GM23338 (cell line): Measurements from ENCODE around the gene TTC28. TPM values are rescaled to one million over a fixed set of nuclear protein-coding genes. Genes with fewer than 3 reads are reported as not detected.

Experiments used
- ATAC-seq: fragments of 200-7000 bp; cut with Tn5 transposase; 3 replicates; pipeline ENCODE4 v1.9.1; 2020
- DNase-seq: peaks from one replicate; pipeline ENCODE4 v3.0.0-alpha.2; 2015; ENCODE audit warnings: low spot score
- H2AFZ ChIP-seq: fragments of 200-600 bp; sonication (generic); 2 replicates; pipeline ENCODE4 v1.8.0; 2016; ENCODE audit warnings: antibody characterized with exemption, mild to moderate bottlenecking, moderate library complexity
- H3F3A ChIP-seq: fragments of 200-600 bp; sonication (generic); replicated peaks from 2 replicates; pipeline ENCODE4 v1.8.0; 2017; ENCODE audit warnings: antibody characterized with exemption, mixed run types, low read depth
- H3K27ac ChIP-seq: fragments of 200-600 bp; sonication (generic); 2 replicates; pipeline ENCODE4 v1.6.1; 2016; ENCODE audit warnings: low read depth
- H3K27me3 ChIP-seq: fragments of 200-600 bp; sonication (generic); 2 replicates; pipeline ENCODE4 v1.8.0; 2016; ENCODE audit warnings: mild to moderate bottlenecking, mixed run types, moderate library complexity; ENCODE audit not compliant: insufficient read depth
- H3K36me3 ChIP-seq: fragments of 200-600 bp; sonication (generic); 2 replicates; pipeline ENCODE4 v1.8.0; 2016; ENCODE audit warnings: mild to moderate bottlenecking; ENCODE audit not compliant: insufficient read depth
- H3K4me1 ChIP-seq: fragments of 200-600 bp; sonication (generic); 2 replicates; pipeline ENCODE4 v1.8.0; 2016; ENCODE audit warnings: mild to moderate bottlenecking, moderate library complexity; ENCODE audit not compliant: insufficient read depth
- H3K4me2 ChIP-seq: fragments of 200-600 bp; sonication (generic); 2 replicates; pipeline ENCODE4 v1.7.1; 2017; ENCODE audit warnings: mixed run types
- H3K4me3 ChIP-seq: fragments of 200-600 bp; sonication (generic); 2 replicates; pipeline ENCODE4 v1.6.1; 2016; ENCODE audit warnings: mixed run types
- H3K79me2 ChIP-seq: fragments of 200-600 bp; sonication (generic); replicated peaks from 2 replicates; pipeline ENCODE4 v1.8.0; 2017; ENCODE audit warnings: mild to moderate bottlenecking; ENCODE audit not compliant: insufficient read depth
- H3K9me2 ChIP-seq: fragments of 200-600 bp; sonication (generic); 2 replicates; pipeline ENCODE4 v1.8.0; 2017; ENCODE audit not compliant: insufficient read depth
- H4K20me1 ChIP-seq: fragments of 200-600 bp; sonication (generic); replicated peaks from 2 replicates; pipeline ENCODE4 v1.8.0; 2017; ENCODE audit warnings: mild to moderate bottlenecking; ENCODE audit not compliant: insufficient read depth
- H3K27ac Mint-ChIP-seq: 2 replicates; pipeline ENCODE4 v1.8.0; 2020; ENCODE audit warnings: inconsistent platforms, mild to moderate bottlenecking, moderate library complexity, mixed read lengths
- H3K27me3 Mint-ChIP-seq: 3 replicates; pipeline ENCODE4 v1.8.0; 2022; ENCODE audit warnings: low read depth, mild to moderate bottlenecking, moderate library complexity, mixed read lengths, inconsistent platforms; ENCODE audit not compliant: insufficient read depth, poor library complexity
- H3K36me3 Mint-ChIP-seq: 3 replicates; pipeline ENCODE4 v1.8.0; 2021; ENCODE audit warnings: low read depth, mild to moderate bottlenecking, inconsistent platforms, moderate library complexity, mixed read lengths
- H3K4me1 Mint-ChIP-seq: 3 replicates; pipeline ENCODE4 v1.8.0; 2020; ENCODE audit warnings: mild to moderate bottlenecking, inconsistent platforms, mixed read lengths
- H3K4me3 Mint-ChIP-seq: 3 replicates; pipeline ENCODE4 v1.8.0; 2021; ENCODE audit warnings: moderate library complexity, mild to moderate bottlenecking, inconsistent platforms, mixed read lengths
- H3K9me3 Mint-ChIP-seq: 3 replicates; pipeline ENCODE4 v1.8.0; 2020; ENCODE audit warnings: moderate library complexity, mild to moderate bottlenecking, inconsistent platforms, mixed read lengths
- CTCF ChIP-seq, 2 experiments: fragments of 200-600 bp in 1 of 2; sonication (generic) in 1 of 2; conservative IDR thresholded peaks; 2 replicates each; pipeline versions ENCODE4 v1.5.1 to v1.6.1; 2016 to 2017; ENCODE audit warnings: antibody characterized with exemption in 2 of 2, low read depth in 2 of 2, mild to moderate bottlenecking in 2 of 2, moderate library complexity in 1 of 2
- ETS1 ChIP-seq: IDR thresholded peaks from 2 replicates; pipeline ENCODE4 v1.6.1; 2016; ENCODE audit warnings: antibody characterized with exemption
- EZH2phosphoT487 ChIP-seq: fragments of 200-600 bp; sonication (generic); IDR thresholded peaks from one replicate; pipeline ENCODE4 v1.8.1; 2018; ENCODE audit warnings: antibody characterized with exemption; ENCODE audit not compliant: unreplicated experiment
- JUNB ChIP-seq: IDR thresholded peaks from one replicate; pipeline ENCODE4 v1.6.1; 2016; ENCODE audit warnings: antibody characterized with exemption; ENCODE audit not compliant: unreplicated experiment
- NANOG ChIP-seq: IDR thresholded peaks from 2 replicates; pipeline ENCODE4 v1.6.1; 2016; ENCODE audit warnings: antibody characterized with exemption, borderline replicate concordance
- POLR2AphosphoS5 ChIP-seq: IDR thresholded peaks from 2 replicates; pipeline ENCODE4 v1.6.1; 2016; ENCODE audit warnings: antibody characterized with exemption, low read depth
- STAT1 ChIP-seq: IDR thresholded peaks from one replicate; pipeline ENCODE4 v1.6.1; 2016; ENCODE audit warnings: antibody characterized with exemption; ENCODE audit not compliant: unreplicated experiment
- ZNF114 ChIP-seq: fragments of 250-450 bp; sonication (Bioruptor Pico); IDR thresholded peaks from 2 replicates; pipeline ENCODE4 v1.5.0; 2020; ENCODE audit warnings: mild to moderate bottlenecking, moderate library complexity
- ZNF331 ChIP-seq: fragments of 250-450 bp; sonication (Bioruptor Pico); IDR thresholded peaks from 2 replicates; pipeline ENCODE4 v1.5.0; 2020; ENCODE audit warnings: low read depth, mild to moderate bottlenecking, moderate library complexity
- polyA plus RNA-seq: library from polyadenylated mRNA; unstranded; fragments of >200 nt; fragmentation: Nextera tagmentation; extraction: Ambion mirVana; gene quantifications from 2 replicates; pipeline ENCODE4 v1.2.1, GENCODE V29; 2016
- total RNA-seq: library from RNA; depleted of rRNA; stranded (reverse); fragments of >200 nt; shearing (Covaris generic); gene quantifications from 2 replicates; pipeline ENCODE4 v1.2.3, GENCODE V29; 2014
- TF ChIP-seq, protein P1 (sequence below): fragments of 250-450 bp; sonication (Bioruptor Pico); IDR thresholded peaks from 2 replicates; pipeline ENCODE4 v1.5.0; 2020; ENCODE audit warnings: mild to moderate bottlenecking, moderate library complexity

TTC28 gene
- total and polyA plus RNA-seq, 2 experiments from 2014 or later: 4.5 to 16.1 TPM

DNA sequence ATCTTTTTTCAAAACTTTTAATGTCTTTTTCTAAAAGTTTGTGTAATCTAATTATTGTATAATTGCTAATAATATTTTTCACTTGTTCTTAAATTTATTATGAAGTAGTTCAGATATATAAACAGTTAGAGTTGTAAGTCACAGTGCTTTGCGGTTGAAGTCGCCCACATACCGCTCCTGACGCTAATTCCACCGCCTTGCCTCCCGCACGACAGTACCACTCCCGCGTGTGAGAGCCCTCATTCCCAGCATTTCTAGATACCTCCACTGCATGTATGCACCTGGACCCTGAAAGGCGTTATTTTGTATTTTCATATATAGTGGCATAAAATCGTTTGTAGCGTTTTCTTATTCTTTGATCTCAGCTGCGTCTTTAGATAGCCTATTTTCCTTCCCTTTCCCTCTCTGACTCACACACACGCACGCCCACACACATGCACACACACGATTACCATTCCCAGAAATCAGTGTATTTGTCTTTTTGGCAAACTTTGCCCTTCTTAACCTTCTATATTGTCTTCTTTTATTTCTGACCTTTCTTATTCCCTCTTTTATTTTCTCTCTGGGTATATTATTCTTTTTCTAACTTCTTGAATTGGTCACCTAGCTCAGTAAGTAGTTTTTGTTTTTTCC, 704.1 kb downstream of the TTC28 start:
- ATAC-seq: no peak
- Histone ChIP-seq H3K4me1 (peaks cover 7% of the 10 kb centered on the region), H3K27ac (no peak overlapping the region), H4K20me1 (no peaks in the 10 kb centered on the region), H2AFZ (no peak overlapping the region), H3F3A (no peaks in the 10 kb centered on the region), H3K79me2 (no peaks in the 10 kb centered on the region), H3K4me3 (no peak overlapping the region), H3K27me3 (no peaks in the 10 kb centered on the region), H3K4me2 (no peak overlapping the region), H3K36me3 (no peaks in the 10 kb centered on the region), H3K9me2 (no peaks in the 10 kb centered on the region)
- Mint-ChIP-seq H3K9me3 (no peaks in the 10 kb centered on the region), H3K27me3 (peaks cover 4% of the 10 kb centered on the region), H3K4me1 (peaks cover 13% of the 10 kb centered on the region; the same call in 2 of the 3 replicates), H3K36me3 (no peaks in the 10 kb centered on the region; the same call in 2 of the 3 replicates), H3K4me3 (no peak overlapping the region), H3K27ac (no peak overlapping the region)
- TF ChIP-seq NANOG: no peak
- no peak for TF ChIP-seq STAT1
- DNase-seq: no peak

DNA sequence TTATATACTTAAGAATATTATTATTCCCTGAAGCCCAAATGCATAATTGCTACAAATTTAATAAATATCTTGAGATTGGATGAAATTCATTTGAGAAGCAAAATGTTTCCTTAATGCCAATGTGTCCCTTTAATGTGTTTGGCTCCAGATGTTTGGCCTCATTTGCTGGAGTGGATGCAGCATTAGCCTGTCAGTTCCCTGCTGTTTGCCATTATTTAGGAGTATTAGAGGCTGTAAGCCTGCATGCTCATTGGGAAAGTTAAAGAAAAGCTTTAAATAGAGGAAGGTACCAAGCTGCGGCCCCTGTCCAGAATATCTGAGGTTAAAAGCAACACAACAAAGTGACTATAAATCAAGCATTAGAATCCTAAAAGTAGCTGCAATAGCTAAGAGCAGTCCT, 705.8 kb downstream of the TTC28 start:
- Mint-ChIP-seq H3K36me3 (no peaks in the 10 kb centered on the region; the same call in 1 of the 3 replicates), H3K4me1 (peaks cover 5% of the 10 kb centered on the region; the same call in 2 of the 3 replicates)
- DNase-seq: no peak
- no peak for TF ChIP-seq ZNF114
- TF ChIP-seq NANOG: no peak
- TF ChIP-seq ETS1: no peak
- TF ChIP-seq CTCF (conservative IDR thresholded peaks at IDR 0.05; ENCODE audit: low read depth in 2 of 2): no peak
- no peak for TF ChIP-seq POLR2AphosphoS5
- TF ChIP-seq, protein P1, sequence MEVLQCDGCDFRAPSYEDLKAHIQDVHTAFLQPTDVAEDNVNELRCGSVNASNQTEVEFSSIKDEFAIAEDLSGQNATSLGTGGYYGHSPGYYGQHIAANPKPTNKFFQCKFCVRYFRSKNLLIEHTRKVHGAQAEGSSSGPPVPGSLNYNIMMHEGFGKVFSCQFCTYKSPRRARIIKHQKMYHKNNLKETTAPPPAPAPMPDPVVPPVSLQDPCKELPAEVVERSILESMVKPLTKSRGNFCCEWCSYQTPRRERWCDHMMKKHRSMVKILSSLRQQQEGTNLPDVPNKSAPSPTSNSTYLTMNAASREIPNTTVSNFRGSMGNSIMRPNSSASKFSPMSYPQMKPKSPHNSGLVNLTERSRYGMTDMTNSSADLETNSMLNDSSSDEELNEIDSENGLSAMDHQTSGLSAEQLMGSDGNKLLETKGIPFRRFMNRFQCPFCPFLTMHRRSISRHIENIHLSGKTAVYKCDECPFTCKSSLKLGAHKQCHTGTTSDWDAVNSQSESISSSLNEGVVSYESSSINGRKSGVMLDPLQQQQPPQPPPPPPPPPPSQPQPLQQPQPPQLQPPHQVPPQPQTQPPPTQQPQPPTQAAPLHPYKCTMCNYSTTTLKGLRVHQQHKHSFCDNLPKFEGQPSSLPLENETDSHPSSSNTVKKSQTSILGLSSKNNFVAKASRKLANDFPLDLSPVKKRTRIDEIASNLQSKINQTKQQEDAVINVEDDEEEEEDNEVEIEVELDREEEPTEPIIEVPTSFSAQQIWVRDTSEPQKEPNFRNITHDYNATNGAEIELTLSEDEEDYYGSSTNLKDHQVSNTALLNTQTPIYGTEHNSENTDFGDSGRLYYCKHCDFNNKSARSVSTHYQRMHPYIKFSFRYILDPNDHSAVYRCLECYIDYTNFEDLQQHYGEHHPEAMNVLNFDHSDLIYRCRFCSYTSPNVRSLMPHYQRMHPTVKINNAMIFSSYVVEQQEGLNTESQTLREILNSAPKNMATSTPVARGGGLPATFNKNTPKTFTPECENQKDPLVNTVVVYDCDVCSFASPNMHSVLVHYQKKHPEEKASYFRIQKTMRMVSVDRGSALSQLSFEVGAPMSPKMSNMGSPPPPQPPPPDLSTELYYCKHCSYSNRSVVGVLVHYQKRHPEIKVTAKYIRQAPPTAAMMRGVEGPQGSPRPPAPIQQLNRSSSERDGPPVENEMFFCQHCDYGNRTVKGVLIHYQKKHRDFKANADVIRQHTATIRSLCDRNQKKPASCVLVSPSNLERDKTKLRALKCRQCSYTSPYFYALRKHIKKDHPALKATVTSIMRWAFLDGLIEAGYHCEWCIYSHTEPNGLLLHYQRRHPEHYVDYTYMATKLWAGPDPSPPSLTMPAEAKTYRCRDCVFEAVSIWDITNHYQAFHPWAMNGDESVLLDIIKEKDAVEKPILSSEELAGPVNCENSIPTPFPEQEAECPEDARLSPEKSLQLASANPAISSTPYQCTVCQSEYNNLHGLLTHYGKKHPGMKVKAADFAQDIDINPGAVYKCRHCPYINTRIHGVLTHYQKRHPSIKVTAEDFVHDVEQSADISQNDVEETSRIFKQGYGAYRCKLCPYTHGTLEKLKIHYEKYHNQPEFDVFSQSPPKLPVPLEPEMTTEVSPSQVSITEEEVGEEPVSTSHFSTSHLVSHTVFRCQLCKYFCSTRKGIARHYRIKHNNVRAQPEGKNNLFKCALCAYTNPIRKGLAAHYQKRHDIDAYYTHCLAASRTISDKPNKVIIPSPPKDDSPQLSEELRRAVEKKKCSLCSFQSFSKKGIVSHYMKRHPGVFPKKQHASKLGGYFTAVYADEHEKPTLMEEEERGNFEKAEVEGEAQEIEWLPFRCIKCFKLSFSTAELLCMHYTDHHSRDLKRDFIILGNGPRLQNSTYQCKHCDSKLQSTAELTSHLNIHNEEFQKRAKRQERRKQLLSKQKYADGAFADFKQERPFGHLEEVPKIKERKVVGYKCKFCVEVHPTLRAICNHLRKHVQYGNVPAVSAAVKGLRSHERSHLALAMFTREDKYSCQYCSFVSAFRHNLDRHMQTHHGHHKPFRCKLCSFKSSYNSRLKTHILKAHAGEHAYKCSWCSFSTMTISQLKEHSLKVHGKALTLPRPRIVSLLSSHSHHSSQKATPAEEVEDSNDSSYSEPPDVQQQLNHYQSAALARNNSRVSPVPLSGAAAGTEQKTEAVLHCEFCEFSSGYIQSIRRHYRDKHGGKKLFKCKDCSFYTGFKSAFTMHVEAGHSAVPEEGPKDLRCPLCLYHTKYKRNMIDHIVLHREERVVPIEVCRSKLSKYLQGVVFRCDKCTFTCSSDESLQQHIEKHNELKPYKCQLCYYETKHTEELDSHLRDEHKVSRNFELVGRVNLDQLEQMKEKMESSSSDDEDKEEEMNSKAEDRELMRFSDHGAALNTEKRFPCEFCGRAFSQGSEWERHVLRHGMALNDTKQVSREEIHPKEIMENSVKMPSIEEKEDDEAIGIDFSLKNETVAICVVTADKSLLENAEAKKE (CRISPR knock-in tag): no peak
- no peak for TF ChIP-seq ZNF331 (CRISPR knock-in tag)
- TF ChIP-seq JUNB: no peak
- no peak for TF ChIP-seq EZH2phosphoT487

More for the DNA sequence above, 705.8 kb downstream of the TTC28 start:
- ATAC-seq: peak; percentile 50; the same call in 2 of the 3 replicates
- peaks cover 4% of the 10 kb centered on the region for H3K27me3 Mint-ChIP-seq
- H3K4me1 ChIP-seq: no peaks in the 10 kb centered on the region
- H3K4me2 ChIP-seq: no peak overlapping the region
- H3K36me3 ChIP-seq: no peaks in the 10 kb centered on the region
- H3K4me3 ChIP-seq: no peak overlapping the region
- H4K20me1 ChIP-seq: no peaks in the 10 kb centered on the region
- H3K27ac Mint-ChIP-seq: no peak overlapping the region
- no peak overlapping the region for H3K27ac ChIP-seq
- H3K79me2 ChIP-seq: no peaks in the 10 kb centered on the region
- no peaks in the 10 kb centered on the region for H3K27me3 ChIP-seq
- no peaks in the 10 kb centered on the region for H3K9me3 Mint-ChIP-seq
- no peak overlapping the region for H3K4me3 Mint-ChIP-seq
- H3K9me2 ChIP-seq: no peaks in the 10 kb centered on the region
- H2AFZ ChIP-seq: no peak overlapping the region
- H3F3A ChIP-seq: no peaks in the 10 kb centered on the region
